Spleen (tissue), 11 donors: ENCODE results near the gene AAK1. TPM values are rescaled to one million over a fixed set of nuclear protein-coding genes. Genes with fewer than 3 reads are reported as not detected.

Source experiments
- DNase-seq: peaks from one replicate; pipeline ENCODE4 v3.0.0-alpha.2; 2020
- H3K27ac ChIP-seq, 8 donors: fragments of 200-600 bp; sonication (generic) in 7 of 8; 1 replicate in 4 of 8; 2 replicates in 4 of 8; pipeline versions ENCODE4 v1.5.0 to v1.8.0; 2016 to 2021; ENCODE audit warnings: inconsistent platforms in 4 of 8, mild to moderate bottlenecking in 4 of 8, moderate library complexity in 1 of 8
- H3K27me3 ChIP-seq, 7 donors: fragments of 200-600 bp; sonication (generic) in 6 of 7; replicated peaks in 1 of 7; 1 replicate in 4 of 7; 2 replicates in 3 of 7; pipeline versions ENCODE4 v1.5.0 to v1.8.0; 2016 to 2021; ENCODE audit warnings: inconsistent platforms in 3 of 7, mild to moderate bottlenecking in 1 of 7
- H3K36me3 ChIP-seq, 6 donors: fragments of 200-600 bp; sonication (generic) in 5 of 6; 1 replicate in 4 of 6; 2 replicates in 2 of 6; pipeline versions ENCODE4 v1.5.0 to v1.8.0; 2016 to 2021; ENCODE audit warnings: inconsistent platforms in 2 of 6
- H3K4me1 ChIP-seq, 6 donors: fragments of 200-600 bp; sonication (generic) in 5 of 6; 1 replicate in 3 of 6; 2 replicates in 3 of 6; pipeline versions ENCODE4 v1.5.0 to v1.8.0; 2016 to 2021; ENCODE audit warnings: inconsistent platforms in 3 of 6
- H3K4me3 ChIP-seq, 8 donors: fragments of 200-600 bp; sonication (generic) in 7 of 8; 1 replicate in 4 of 8; 2 replicates in 4 of 8; pipeline versions ENCODE4 v1.5.0 to v1.8.0; 2016 to 2021; ENCODE audit warnings: inconsistent platforms in 4 of 8, mild to moderate bottlenecking in 4 of 8, moderate library complexity in 2 of 8
- H3K9me3 ChIP-seq, 8 donors: fragments of 200-600 bp; sonication (generic) in 7 of 8; 1 replicate in 4 of 8; 2 replicates in 4 of 8; pipeline versions ENCODE4 v1.5.0 to v1.8.0; 2016 to 2021; ENCODE audit warnings: inconsistent platforms in 4 of 8
- POLR2A ChIP-seq, 3 donors: fragments of 450-650 bp; IDR thresholded peaks; one replicate each; pipeline ENCODE4 v1.5.1; 2017; ENCODE audit warnings: antibody characterized with exemption in 3 of 3, mild to moderate bottlenecking in 1 of 3
- POLR2AphosphoS5 ChIP-seq, 3 donors: sonication (generic); formaldehyde crosslinking; IDR thresholded peaks; one replicate each; pipeline ENCODE4 v1.5.1; 2017; ENCODE audit warnings: antibody characterized with exemption in 3 of 3
- WGBS, 5 donors: extraction: QIAGEN DNeasy Blood & Tissue Kit in 3 of 5; methylation state at CpG; one replicate each; pipeline versions ENCODE4 v1.1.5 to v1.1.7; 2013 to 2018; 5-methylcytosine and 5-hydroxymethylcytosine counted together
- intact Hi-C: fragments of 100-400 bp; cut with DNase I; formaldehyde crosslinking; loops from one replicate; pipeline ENCODE4 v1.15.0; 2023; ENCODE audit warnings: low total_unique reads
- polyA plus RNA-seq, 3 donors: library from polyadenylated mRNA; stranded (reverse); fragments of 200-250 nt; gene quantifications; one replicate each; pipeline ENCODE4 v1.2.1, GENCODE V29; 2013
- total RNA-seq, 7 donors: library from RNA; depleted of rRNA in 3 of 7; stranded (reverse); fragments of >200 nt in 3 of 7; fragmentation: NEBNext Ultra II Directional in 4 of 7; extraction: Animal tissue kit (Norgen Biotek cat#: 25700) in 4 of 7; gene quantifications; one replicate each; pipeline versions ENCODE4 v1.1.0 to v1.2.1, GENCODE V29; 2016 to 2021
- TF ChIP-seq, protein P1 (sequence below), 11 experiments: fragments of 200-600 bp in 7 of 11; fragments of 450-650 bp in 4 of 11; sonication (generic) in 4 of 11; IDR thresholded peaks in 8 of 11; conservative IDR thresholded peaks in 3 of 11; 1 replicate in 7 of 11; 2 replicates in 4 of 11; pipeline versions ENCODE4 v1.4.0 to v1.8.0; 2016 to 2021; ENCODE audit warnings: antibody characterized with exemption in 11 of 11, inconsistent platforms in 4 of 11, mild to moderate bottlenecking in 1 of 11
- donor health status: healthy with polysubstance abuse.
- donor health status: DM: no; HTN: no; CAD: no; lungs with moderate emphysema.
- donor health status: DM: no; HTN: no; CAD: no.
- donor health status: Bipolar disorder and iron deficiency.
- donor health status: healthy.
- donor health status: DM: no; HTN: no; CAD: no.
- donor health status: DM: yes; HTN: yes; CAD: no.

AAK1 gene
- total and polyA plus RNA-seq, 10 donors: 8.3 to 95.1 (median 69.1) TPM

GRCh38 chr2:69642709-69643601, 584 bp downstream of the AAK1 start:
- Histone ChIP-seq H3K9me3 (no peaks in the 10 kb centered on the region), H3K27ac (peak overlapping the region; percentile 87 to 98 (median 96)), H3K27me3 (peaks cover 0 to 39% (median 0%) of the 10 kb centered on the region in 7 donors), H3K4me3 (peak overlapping the region; percentile 68 to 93 (median 86)), H3K4me1 (peaks cover 37 to 88% (median 76%) of the 10 kb centered on the region in 6 donors), H3K36me3 (peaks cover 0 to 5% (median 0%) of the 10 kb centered on the region in 6 donors)
- no peak for TF ChIP-seq POLR2A (IDR thresholded peaks at IDR 0.05)
- peak; percentile 51 to 62 (median 61) for TF ChIP-seq POLR2AphosphoS5 (IDR thresholded peaks at IDR 0.05)
- TF ChIP-seq, protein P1, sequence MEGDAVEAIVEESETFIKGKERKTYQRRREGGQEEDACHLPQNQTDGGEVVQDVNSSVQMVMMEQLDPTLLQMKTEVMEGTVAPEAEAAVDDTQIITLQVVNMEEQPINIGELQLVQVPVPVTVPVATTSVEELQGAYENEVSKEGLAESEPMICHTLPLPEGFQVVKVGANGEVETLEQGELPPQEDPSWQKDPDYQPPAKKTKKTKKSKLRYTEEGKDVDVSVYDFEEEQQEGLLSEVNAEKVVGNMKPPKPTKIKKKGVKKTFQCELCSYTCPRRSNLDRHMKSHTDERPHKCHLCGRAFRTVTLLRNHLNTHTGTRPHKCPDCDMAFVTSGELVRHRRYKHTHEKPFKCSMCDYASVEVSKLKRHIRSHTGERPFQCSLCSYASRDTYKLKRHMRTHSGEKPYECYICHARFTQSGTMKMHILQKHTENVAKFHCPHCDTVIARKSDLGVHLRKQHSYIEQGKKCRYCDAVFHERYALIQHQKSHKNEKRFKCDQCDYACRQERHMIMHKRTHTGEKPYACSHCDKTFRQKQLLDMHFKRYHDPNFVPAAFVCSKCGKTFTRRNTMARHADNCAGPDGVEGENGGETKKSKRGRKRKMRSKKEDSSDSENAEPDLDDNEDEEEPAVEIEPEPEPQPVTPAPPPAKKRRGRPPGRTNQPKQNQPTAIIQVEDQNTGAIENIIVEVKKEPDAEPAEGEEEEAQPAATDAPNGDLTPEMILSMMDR (IDR thresholded peaks at IDR 0.05 in 8 of 11, conservative IDR thresholded peaks at IDR 0.05 in 3 of 11): peak in 1 of 11 experiments; percentile 6
- WGBS, 5 donors: 0 to 1% (median 1%) methylated on average over 50 to 58 of the region's 58 CpGs
- DNase-seq: peak; percentile 89
- intact Hi-C loops: no loop called here

GRCh38 chr2:69641887-69642708, 1.4 kb downstream of the AAK1 start:
- H3K27ac ChIP-seq: peak overlapping the region; percentile 87 to 98 (median 96)
- TF ChIP-seq POLR2AphosphoS5 (IDR thresholded peaks at IDR 0.05): no peak
- TF ChIP-seq, protein P1 (IDR thresholded peaks at IDR 0.05 in 8 of 11, conservative IDR thresholded peaks at IDR 0.05 in 3 of 11): no peak
- TF ChIP-seq POLR2A (IDR thresholded peaks at IDR 0.05): no peak
- H3K4me1 ChIP-seq: peaks cover 31 to 88% (median 72%) of the 10 kb centered on the region in 6 donors
- H3K4me3 ChIP-seq: peak overlapping the region; percentile 68 to 93 (median 86)
- DNase-seq: no peak
- intact Hi-C loops: no loop called here
- 29 to 38% (median 31%) methylated on average over 12 of the region's 12 CpGs for WGBS, 5 donors
- H3K27me3 ChIP-seq: peaks cover 0 to 34% (median 0%) of the 10 kb centered on the region in 7 donors
- no peaks in the 10 kb centered on the region for H3K9me3 ChIP-seq
- H3K36me3 ChIP-seq: peaks cover 0 to 12% (median 0%) of the 10 kb centered on the region in 6 donors

DNA sequence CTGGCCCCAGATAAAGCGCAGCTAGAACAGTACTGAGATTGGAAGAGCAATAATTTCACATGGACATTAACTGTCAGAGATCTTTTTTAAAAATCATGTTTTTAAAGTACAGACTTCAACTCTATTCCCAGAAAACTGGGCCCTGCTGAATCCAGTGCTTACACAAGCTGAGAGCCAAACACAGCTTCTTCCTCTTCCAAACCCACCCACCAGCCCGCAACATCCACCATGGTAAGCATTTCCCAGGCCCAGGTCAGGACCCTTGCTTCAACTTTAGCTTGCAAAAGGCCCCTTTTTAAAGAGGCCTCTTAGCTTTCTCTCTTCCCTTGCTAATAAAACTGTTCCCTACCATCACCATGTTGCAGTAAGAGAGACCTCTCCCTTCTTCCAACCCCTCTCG, 2.1 kb downstream of the AAK1 start:
- 47 to 67% (median 53%) methylated on average over 3 of the region's 3 CpGs for WGBS, 5 donors
- peaks cover 0 to 14% (median 0%) of the 10 kb centered on the region in 6 donors for H3K36me3 ChIP-seq
- peaks cover 31 to 88% (median 70%) of the 10 kb centered on the region in 6 donors for H3K4me1 ChIP-seq
- H3K9me3 ChIP-seq: no peaks in the 10 kb centered on the region
- DNase-seq: no peak
- peak overlapping the region; percentile 68 to 93 (median 86) for H3K4me3 ChIP-seq
- no peak for TF ChIP-seq POLR2AphosphoS5 (IDR thresholded peaks at IDR 0.05)
- TF ChIP-seq POLR2A (IDR thresholded peaks at IDR 0.05): no peak
- H3K27ac ChIP-seq: peak overlapping the region in 6 of 8 donors; percentile 94 to 98 (median 96)
- intact Hi-C loops: no loop called here
- peaks cover 0 to 27% (median 0%) of the 10 kb centered on the region in 7 donors for H3K27me3 ChIP-seq

DNA sequence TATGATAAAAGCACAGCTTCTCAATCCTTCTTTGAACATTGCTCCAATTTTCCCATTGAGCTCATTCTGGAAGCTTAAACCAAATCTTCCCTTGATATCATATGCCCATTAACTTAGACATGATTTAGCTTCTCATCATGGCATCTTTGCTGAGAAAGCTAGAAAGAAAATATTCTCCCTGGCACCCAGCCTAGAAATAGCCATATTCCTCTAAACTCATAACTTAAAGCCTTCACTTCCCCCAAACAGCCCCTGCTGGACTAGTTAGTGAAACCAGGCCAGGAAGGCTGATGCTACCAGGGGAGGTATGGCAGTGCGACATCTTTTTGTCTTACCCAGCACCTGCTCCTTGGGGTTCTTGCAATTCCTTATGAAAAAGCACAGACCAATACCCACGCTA, 4.3 kb downstream of the AAK1 start:
- Histone ChIP-seq H3K36me3 (peaks cover 0 to 14% (median 0%) of the 10 kb centered on the region in 6 donors), H3K4me1 (peaks cover 18 to 87% (median 63%) of the 10 kb centered on the region in 6 donors), H3K4me3 (peak overlapping the region in 1 of 8 donors; percentile 89), H3K9me3 (no peaks in the 10 kb centered on the region), H3K27me3 (peaks cover 0 to 9% (median 0%) of the 10 kb centered on the region in 7 donors), H3K27ac (peak overlapping the region in 1 of 8 donors; percentile 24)
- no peak for DNase-seq
- TF ChIP-seq POLR2AphosphoS5 (IDR thresholded peaks at IDR 0.05) (no peak), POLR2A (IDR thresholded peaks at IDR 0.05) (no peak)
- TF ChIP-seq, protein P1 (IDR thresholded peaks at IDR 0.05 in 8 of 11, conservative IDR thresholded peaks at IDR 0.05 in 3 of 11): no peak
- intact Hi-C loops: no loop called here
- 83 to 97% (median 92%) methylated on average over 2 of the region's 2 CpGs for WGBS, 5 donors
